Spleen (tissue), 11 donors: ENCODE data around the gene FAM171A1. TPM values are rescaled to one million over a fixed set of nuclear protein-coding genes. Genes with fewer than 3 reads are reported as not detected.

Experiments used
- DNase-seq: peaks from one replicate; pipeline ENCODE4 v3.0.0-alpha.2; 2020
- H3K27ac ChIP-seq, 8 donors: fragments of 200-600 bp; sonication (generic) in 7 of 8; 1 replicate in 4 of 8; 2 replicates in 4 of 8; pipeline versions ENCODE4 v1.5.0 to v1.8.0; 2016 to 2021; ENCODE audit warnings: inconsistent platforms in 4 of 8, mild to moderate bottlenecking in 4 of 8, moderate library complexity in 1 of 8
- H3K27me3 ChIP-seq, 7 donors: fragments of 200-600 bp; sonication (generic) in 6 of 7; replicated peaks in 1 of 7; 1 replicate in 4 of 7; 2 replicates in 3 of 7; pipeline versions ENCODE4 v1.5.0 to v1.8.0; 2016 to 2021; ENCODE audit warnings: inconsistent platforms in 3 of 7, mild to moderate bottlenecking in 1 of 7
- H3K36me3 ChIP-seq, 6 donors: fragments of 200-600 bp; sonication (generic) in 5 of 6; 1 replicate in 4 of 6; 2 replicates in 2 of 6; pipeline versions ENCODE4 v1.5.0 to v1.8.0; 2016 to 2021; ENCODE audit warnings: inconsistent platforms in 2 of 6
- H3K4me1 ChIP-seq, 6 donors: fragments of 200-600 bp; sonication (generic) in 5 of 6; 1 replicate in 3 of 6; 2 replicates in 3 of 6; pipeline versions ENCODE4 v1.5.0 to v1.8.0; 2016 to 2021; ENCODE audit warnings: inconsistent platforms in 3 of 6
- H3K4me3 ChIP-seq, 8 donors: fragments of 200-600 bp; sonication (generic) in 7 of 8; 1 replicate in 4 of 8; 2 replicates in 4 of 8; pipeline versions ENCODE4 v1.5.0 to v1.8.0; 2016 to 2021; ENCODE audit warnings: inconsistent platforms in 4 of 8, mild to moderate bottlenecking in 4 of 8, moderate library complexity in 2 of 8
- H3K9me3 ChIP-seq, 8 donors: fragments of 200-600 bp; sonication (generic) in 7 of 8; 1 replicate in 4 of 8; 2 replicates in 4 of 8; pipeline versions ENCODE4 v1.5.0 to v1.8.0; 2016 to 2021; ENCODE audit warnings: inconsistent platforms in 4 of 8
- CTCF ChIP-seq, 11 experiments: fragments of 200-600 bp in 7 of 11; fragments of 450-650 bp in 4 of 11; sonication (generic) in 4 of 11; IDR thresholded peaks in 8 of 11; conservative IDR thresholded peaks in 3 of 11; 1 replicate in 7 of 11; 2 replicates in 4 of 11; pipeline versions ENCODE4 v1.4.0 to v1.8.0; 2016 to 2021; ENCODE audit warnings: antibody characterized with exemption in 11 of 11, inconsistent platforms in 4 of 11, mild to moderate bottlenecking in 1 of 11
- POLR2A ChIP-seq, 3 donors: fragments of 450-650 bp; IDR thresholded peaks; one replicate each; pipeline ENCODE4 v1.5.1; 2017; ENCODE audit warnings: antibody characterized with exemption in 3 of 3, mild to moderate bottlenecking in 1 of 3
- POLR2AphosphoS5 ChIP-seq, 3 donors: sonication (generic); formaldehyde crosslinking; IDR thresholded peaks; one replicate each; pipeline ENCODE4 v1.5.1; 2017; ENCODE audit warnings: antibody characterized with exemption in 3 of 3
- WGBS, 5 donors: extraction: QIAGEN DNeasy Blood & Tissue Kit in 3 of 5; methylation state at CpG; one replicate each; pipeline versions ENCODE4 v1.1.5 to v1.1.7; 2013 to 2018; 5-methylcytosine and 5-hydroxymethylcytosine counted together
- intact Hi-C: fragments of 100-400 bp; cut with DNase I; formaldehyde crosslinking; loops from one replicate; pipeline ENCODE4 v1.15.0; 2023; ENCODE audit warnings: low total_unique reads
- polyA plus RNA-seq, 3 donors: library from polyadenylated mRNA; stranded (reverse); fragments of 200-250 nt; gene quantifications; one replicate each; pipeline ENCODE4 v1.2.1, GENCODE V29; 2013
- total RNA-seq, 7 donors: library from RNA; depleted of rRNA in 3 of 7; stranded (reverse); fragments of >200 nt in 3 of 7; fragmentation: NEBNext Ultra II Directional in 4 of 7; extraction: Animal tissue kit (Norgen Biotek cat#: 25700) in 4 of 7; gene quantifications; one replicate each; pipeline versions ENCODE4 v1.1.0 to v1.2.1, GENCODE V29; 2016 to 2021
- donor health status: healthy with polysubstance abuse.
- donor health status: DM: no; HTN: no; CAD: no; lungs with moderate emphysema.
- donor health status: DM: no; HTN: no; CAD: no.
- donor health status: Bipolar disorder and iron deficiency.
- donor health status: healthy.
- donor health status: DM: no; HTN: no; CAD: no.
- donor health status: DM: yes; HTN: yes; CAD: no.

The FAM171A1 gene
- total and polyA plus RNA-seq, 10 donors: 3.5 to 34.0 (median 19.6) TPM

- H3K4me1 ChIP-seq: peaks cover 0 to 18% (median 7%) of the 10 kb centered on the region in 6 donors
- no peaks in the 10 kb centered on the region for H3K9me3 ChIP-seq
- no peak overlapping the region for H3K27ac ChIP-seq
- no peaks in the 10 kb centered on the region for H3K36me3 ChIP-seq
- H3K4me3 ChIP-seq: no peak overlapping the region
- 84 to 94% (median 89%) methylated on average over 12 of the region's 12 CpGs for WGBS, 5 donors
- TF ChIP-seq POLR2A (IDR thresholded peaks at IDR 0.05): no peak
- no peak for TF ChIP-seq CTCF (IDR thresholded peaks at IDR 0.05 in 8 of 11, conservative IDR thresholded peaks at IDR 0.05 in 3 of 11)
- TF ChIP-seq POLR2AphosphoS5 (IDR thresholded peaks at IDR 0.05): no peak
- DNase-seq: no peak
- intact Hi-C loops: no loop called here
- H3K27me3 ChIP-seq: no peaks in the 10 kb centered on the region
Observed at GRCh38 chr10:15311569-15312280, 59.4 kb downstream of the FAM171A1 start.

- intact Hi-C loops: no loop called here
- Histone ChIP-seq H3K9me3 (no peaks in the 10 kb centered on the region), H3K27me3 (no peaks in the 10 kb centered on the region), H3K27ac (no peak overlapping the region), H3K4me3 (no peak overlapping the region), H3K36me3 (no peaks in the 10 kb centered on the region), H3K4me1 (peaks cover 0 to 18% (median 7%) of the 10 kb centered on the region in 6 donors)
- TF ChIP-seq POLR2AphosphoS5 (IDR thresholded peaks at IDR 0.05) (no peak), POLR2A (IDR thresholded peaks at IDR 0.05) (no peak), CTCF (IDR thresholded peaks at IDR 0.05 in 8 of 11, conservative IDR thresholded peaks at IDR 0.05 in 3 of 11) (no peak)
- DNase-seq: no peak
- 84 to 93% (median 89%) methylated on average over 5 of the region's 5 CpGs for WGBS, 5 donors
Observed at GRCh38 chr10:15310776-15311568, 60.1 kb downstream of the FAM171A1 start.

- intact Hi-C loops: no loop called here
- no peaks in the 10 kb centered on the region for H3K36me3 ChIP-seq
- H3K4me1 ChIP-seq: peaks cover 0 to 15% (median 7%) of the 10 kb centered on the region in 6 donors
- H3K27ac ChIP-seq: no peak overlapping the region
- TF ChIP-seq POLR2AphosphoS5 (IDR thresholded peaks at IDR 0.05): no peak
- no peak for TF ChIP-seq CTCF (IDR thresholded peaks at IDR 0.05 in 8 of 11, conservative IDR thresholded peaks at IDR 0.05 in 3 of 11)
- no peak for TF ChIP-seq POLR2A (IDR thresholded peaks at IDR 0.05)
- no peak overlapping the region for H3K4me3 ChIP-seq
- WGBS, 5 donors: 93 to 98% (median 95%) methylated on average over 10 of the region's 10 CpGs
- DNase-seq: no peak
- H3K27me3 ChIP-seq: peaks cover 0 to 5% (median 0%) of the 10 kb centered on the region in 7 donors
- no peaks in the 10 kb centered on the region for H3K9me3 ChIP-seq
Observed at GRCh38 chr10:15309221-15309620, 61.9 kb downstream of the FAM171A1 start.

GRCh38 chr10:15306735-15307280 is 64.3 kb downstream of the FAM171A1 start:
- H3K4me3 ChIP-seq: no peak overlapping the region
- no peaks in the 10 kb centered on the region for H3K9me3 ChIP-seq
- no peak overlapping the region for H3K27ac ChIP-seq
- intact Hi-C loops: no loop called here
- 69 to 89% (median 85%) methylated on average over 7 to 8 of the region's 8 CpGs for WGBS, 5 donors
- H3K4me1 ChIP-seq: no peaks in the 10 kb centered on the region
- H3K36me3 ChIP-seq: no peaks in the 10 kb centered on the region
- TF ChIP-seq POLR2A (IDR thresholded peaks at IDR 0.05) (no peak), CTCF (IDR thresholded peaks at IDR 0.05 in 8 of 11, conservative IDR thresholded peaks at IDR 0.05 in 3 of 11) (no peak), POLR2AphosphoS5 (IDR thresholded peaks at IDR 0.05) (no peak)
- no peak for DNase-seq
- H3K27me3 ChIP-seq: peaks cover 0 to 6% (median 0%) of the 10 kb centered on the region in 7 donors
